ENCODE results near the gene STPG2. TPM values are rescaled to one million over a fixed set of nuclear protein-coding genes. Genes with fewer than 3 reads are reported as not detected.
A peak's percentile ranks its signal among the peaks of the same experiment; 100 is the strongest.

STPG2 gene
- total RNA-seq, 1 experiment from 2014 or later, result 0.35 TPM

- Histone ChIP-seq H3K27ac (no peak overlapping the region), H3K4me2 (no peak overlapping the region), H3F3A (ENCODE audit: insufficient read depth, low read depth) (no peaks in the 10 kb centered on the region), H4K20me1 (ENCODE audit: insufficient read depth) (no peaks in the 10 kb centered on the region), H2AFZ (no peak overlapping the region), H3K36me3 (ENCODE audit: low read depth) (no peaks in the 10 kb centered on the region), H3K79me2 (ENCODE audit: low read depth) (no peaks in the 10 kb centered on the region), H3K27me3 (ENCODE audit: insufficient read depth, low read depth) (no peaks in the 10 kb centered on the region), H3K9me2 (ENCODE audit: insufficient read depth) (no peaks in the 10 kb centered on the region), H3K4me1 (replicated peaks; ENCODE audit: insufficient read depth) (no peaks in the 10 kb centered on the region), H3K4me3 (no peak overlapping the region), H3K9me3 (ENCODE audit: insufficient read depth, low read depth) (no peaks in the 10 kb centered on the region)
- no peak for TF ChIP-seq EZH2 (IDR thresholded peaks at IDR 0.05; ENCODE audit: low read depth)
- TF ChIP-seq, protein P1, sequence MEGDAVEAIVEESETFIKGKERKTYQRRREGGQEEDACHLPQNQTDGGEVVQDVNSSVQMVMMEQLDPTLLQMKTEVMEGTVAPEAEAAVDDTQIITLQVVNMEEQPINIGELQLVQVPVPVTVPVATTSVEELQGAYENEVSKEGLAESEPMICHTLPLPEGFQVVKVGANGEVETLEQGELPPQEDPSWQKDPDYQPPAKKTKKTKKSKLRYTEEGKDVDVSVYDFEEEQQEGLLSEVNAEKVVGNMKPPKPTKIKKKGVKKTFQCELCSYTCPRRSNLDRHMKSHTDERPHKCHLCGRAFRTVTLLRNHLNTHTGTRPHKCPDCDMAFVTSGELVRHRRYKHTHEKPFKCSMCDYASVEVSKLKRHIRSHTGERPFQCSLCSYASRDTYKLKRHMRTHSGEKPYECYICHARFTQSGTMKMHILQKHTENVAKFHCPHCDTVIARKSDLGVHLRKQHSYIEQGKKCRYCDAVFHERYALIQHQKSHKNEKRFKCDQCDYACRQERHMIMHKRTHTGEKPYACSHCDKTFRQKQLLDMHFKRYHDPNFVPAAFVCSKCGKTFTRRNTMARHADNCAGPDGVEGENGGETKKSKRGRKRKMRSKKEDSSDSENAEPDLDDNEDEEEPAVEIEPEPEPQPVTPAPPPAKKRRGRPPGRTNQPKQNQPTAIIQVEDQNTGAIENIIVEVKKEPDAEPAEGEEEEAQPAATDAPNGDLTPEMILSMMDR (conservative IDR thresholded peaks at IDR 0.05), result no peak
- intact Hi-C loops (cut with micrococcal nuclease; ENCODE audit: unreplicated experiment), result no loop called here
- no peak for DNase-seq
- POLR2A ChIA-PET (ENCODE audit: unreplicated experiment), result no interaction called here
- no TSS peak for BruUV-seq (replicated peaks)
- CTCF ChIA-PET, result no interaction called here
These were observed 96.6 kb downstream of the STPG2 start for GRCh38 chr4:98046665-98047064.

- DNase-seq, result no peak
- no peak overlapping the region for H2AFZ ChIP-seq
- BruUV-seq (replicated peaks), result no TSS peak
- H3K4me1 ChIP-seq (replicated peaks; ENCODE audit: insufficient read depth), result no peaks in the 10 kb centered on the region
- H3K36me3 ChIP-seq (ENCODE audit: low read depth), result no peaks in the 10 kb centered on the region
- H3F3A ChIP-seq (ENCODE audit: insufficient read depth, low read depth), result no peaks in the 10 kb centered on the region
- H3K27me3 ChIP-seq (ENCODE audit: insufficient read depth, low read depth), result no peaks in the 10 kb centered on the region
- ChIA-PET CTCF (no interaction called here), POLR2A (ENCODE audit: unreplicated experiment) (no interaction called here)
- H3K4me2 ChIP-seq, result no peak overlapping the region
- no peak overlapping the region for H3K27ac ChIP-seq
- H3K4me3 ChIP-seq, result no peak overlapping the region
- no peaks in the 10 kb centered on the region for H4K20me1 ChIP-seq (ENCODE audit: insufficient read depth)
- no peaks in the 10 kb centered on the region for H3K9me3 ChIP-seq (ENCODE audit: insufficient read depth, low read depth)
- TF ChIP-seq EZH2 (IDR thresholded peaks at IDR 0.05; ENCODE audit: low read depth), result no peak
- TF ChIP-seq, protein P1 (conservative IDR thresholded peaks at IDR 0.05), result no peak
- H3K9me2 ChIP-seq (ENCODE audit: insufficient read depth), result no peaks in the 10 kb centered on the region
- H3K79me2 ChIP-seq (ENCODE audit: low read depth), result no peaks in the 10 kb centered on the region
- intact Hi-C loops (cut with micrococcal nuclease; ENCODE audit: unreplicated experiment), result no loop called here
These were observed 113.2 kb downstream of the STPG2 start for GRCh38 chr4:98030059-98030458.

GRCh38 chr4:98027827-98028226, 115.4 kb downstream of the STPG2 start:
- Histone ChIP-seq H3K4me3 (no peak overlapping the region), H3F3A (ENCODE audit: insufficient read depth, low read depth) (no peaks in the 10 kb centered on the region), H3K79me2 (ENCODE audit: low read depth) (no peaks in the 10 kb centered on the region), H3K9me2 (ENCODE audit: insufficient read depth) (no peaks in the 10 kb centered on the region), H3K9me3 (ENCODE audit: insufficient read depth, low read depth) (no peaks in the 10 kb centered on the region), H3K4me2 (no peak overlapping the region), H3K27ac (no peak overlapping the region), H3K27me3 (ENCODE audit: insufficient read depth, low read depth) (no peaks in the 10 kb centered on the region), H2AFZ (no peak overlapping the region), H3K36me3 (ENCODE audit: low read depth) (no peaks in the 10 kb centered on the region), H3K4me1 (replicated peaks; ENCODE audit: insufficient read depth) (no peaks in the 10 kb centered on the region), H4K20me1 (ENCODE audit: insufficient read depth) (no peaks in the 10 kb centered on the region)
- intact Hi-C loops (cut with micrococcal nuclease; ENCODE audit: unreplicated experiment), result no loop called here
- peak; percentile 0 to 50 for DNase-seq
- BruUV-seq (replicated peaks), result no TSS peak
- TF ChIP-seq EZH2 (IDR thresholded peaks at IDR 0.05; ENCODE audit: low read depth), result no peak
- TF ChIP-seq, protein P1 (conservative IDR thresholded peaks at IDR 0.05), result peak; percentile 67
- POLR2A ChIA-PET (ENCODE audit: unreplicated experiment), result no interaction called here
- CTCF ChIA-PET, result no interaction called here
